ENCODE results near the gene MDP1.
"Not testable (repeated sequence)": the region's sequence is repeated elsewhere in the genome, so short reads cannot be mapped to it uniquely, and the experiment has no call there.

The MDP1 gene

GRCh38 chr14:24231263-24232120, 15.6 kb upstream of the MDP1 start:
- DNase-seq (ENCODE audit: low read depth, low spot score) = no peak

DNA sequence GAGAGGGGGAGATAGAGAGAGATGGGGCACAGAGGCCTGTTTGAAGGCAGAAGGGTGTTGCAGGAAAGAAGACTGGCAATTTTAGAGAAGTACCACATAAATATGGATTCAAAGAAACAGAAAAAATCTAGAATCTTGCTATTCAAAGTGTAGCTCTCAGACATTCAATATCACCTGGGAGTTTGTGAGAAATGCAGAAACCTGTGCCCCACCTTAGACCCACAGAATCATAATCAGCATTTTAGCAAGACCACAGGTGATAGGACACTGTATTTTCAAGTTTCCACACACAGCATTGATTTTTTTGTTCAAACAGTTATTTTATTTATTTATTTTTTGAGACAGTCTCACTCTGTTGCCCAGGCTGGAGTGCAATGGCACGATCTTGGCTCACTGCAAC, 13.0 kb upstream of the MDP1 start:
- no peak for DNase-seq (ENCODE audit: low read depth, low spot score)

- no peak for DNase-seq (ENCODE audit: low read depth, low spot score)
Observed at GRCh38 chr14:24226473-24226872, 10.6 kb upstream of the MDP1 start.

DNA sequence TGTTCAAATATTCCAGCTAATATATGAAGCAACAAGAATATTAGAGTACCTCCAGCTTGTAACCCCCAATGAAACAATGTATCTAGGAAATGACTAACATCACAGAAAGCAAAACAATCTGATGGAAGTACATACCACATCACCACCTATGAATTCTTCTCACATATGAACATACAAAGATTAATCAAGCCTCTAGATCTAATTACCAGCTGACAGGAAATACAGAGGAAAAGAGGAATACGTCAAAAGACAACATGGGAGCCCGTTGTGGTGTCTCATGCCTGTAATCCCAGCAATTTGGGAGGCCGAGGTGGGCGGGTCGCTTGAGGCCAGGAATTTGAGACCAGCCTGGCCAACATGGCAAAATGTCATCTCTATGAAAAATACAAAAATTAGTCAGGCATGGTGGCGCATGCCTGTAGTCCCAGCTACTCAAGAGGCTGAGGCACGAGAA, 8.8 kb upstream of the MDP1 start:
- DNase-seq (ENCODE audit: low read depth, low spot score) = no peak

- DNase-seq (ENCODE audit: low read depth, low spot score) = not testable (repeated sequence)
Observed at GRCh38 chr14:24222987-24223386, 7.1 kb upstream of the MDP1 start.

GRCh38 chr14:24219521-24219920, 3.7 kb upstream of the MDP1 start:
- no peak for DNase-seq (ENCODE audit: low read depth, low spot score)

GRCh38 chr14:24219080-24219479, 3.2 kb upstream of the MDP1 start:
- DNase-seq (ENCODE audit: low read depth, low spot score) = no peak

GRCh38 chr14:24216876-24217275, 1.0 kb upstream of the MDP1 start:
- not testable (repeated sequence) for DNase-seq (ENCODE audit: low read depth, low spot score)

GRCh38 chr14:24216345-24216699, 456 bp upstream of the MDP1 start:
- DNase-seq (ENCODE audit: low read depth, low spot score) = no peak

- DNase-seq (ENCODE audit: low read depth, low spot score) = no peak
Observed at GRCh38 chr14:24213866-24214662, 1.8 kb downstream of the MDP1 start.

GRCh38 chr14:24212924-24213865, 2.7 kb downstream of the MDP1 start, which contains the start of gene CHMP4A:
TSS of gene CHMP4A (minus strand) at chr14:24213488. CDS start at chr14:24213439, 49 bp downstream.
- DNase-seq (ENCODE audit: low read depth, low spot score) = peak; percentile 99

GRCh38 chr14:24211311-24211710, 4.6 kb downstream of the MDP1 start:
- DNase-seq (ENCODE audit: low read depth, low spot score) = no peak

- DNase-seq (ENCODE audit: low read depth, low spot score) = no peak
Observed at GRCh38 chr14:24207625-24208024, 8.2 kb downstream of the MDP1 start.

- DNase-seq (ENCODE audit: low read depth, low spot score) = no peak
Observed at GRCh38 chr14:24207104-24207551, 8.7 kb downstream of the MDP1 start.

GRCh38 chr14:24206260-24207103, 9.4 kb downstream of the MDP1 start:
- no peak for DNase-seq (ENCODE audit: low read depth, low spot score)

GRCh38 chr14:24204163-24205146, 11.4 kb downstream of the MDP1 start:
- DNase-seq (ENCODE audit: low read depth, low spot score) = no peak

- not testable (repeated sequence) for DNase-seq (ENCODE audit: low read depth, low spot score)
Observed at GRCh38 chr14:24203249-24203886, 12.5 kb downstream of the MDP1 start.

GRCh38 chr14:24202538-24202937, 13.3 kb downstream of the MDP1 start:
- peak; percentile 35 for DNase-seq (ENCODE audit: low read depth, low spot score)

Data from ELF-1 (cell line).